ENCODE data around the gene GABRB3. TPM values are rescaled to one million over a fixed set of nuclear protein-coding genes. Genes with fewer than 3 reads are reported as not detected.

GABRB3 gene
- polyA plus RNA-seq, 2 of the 4 experiments (the other 2 are of a cell fraction) = 81.9 to 129 TPM

- H3K4me3 ChIP-seq = peak overlapping the region; percentile 84
- H3K9me3 ChIP-seq = no peaks in the 10 kb centered on the region
- no peak for TF ChIP-seq CBX2 (IDR thresholded peaks at IDR 0.05; ENCODE audit: borderline replicate concordance, low read depth)
- no peak for TF ChIP-seq MYC (IDR thresholded peaks at IDR 0.05; ENCODE audit: borderline replicate concordance, low read length)
- no peak for TF ChIP-seq FOSB (CRISPR knock-in tag; IDR thresholded peaks at IDR 0.05)
- no peak for TF ChIP-seq HMGXB4 (CRISPR knock-in tag; IDR thresholded peaks at IDR 0.05; ENCODE audit: borderline replicate concordance)
- TF ChIP-seq POLR2A (IDR thresholded peaks at IDR 0.05; ENCODE audit: low read length) = peak; percentile 48
- peak; percentile 51; the same call in 1 of the 2 replicates for TF ChIP-seq MAX (IDR thresholded peaks at IDR 0.05)
- no peak for TF ChIP-seq CEBPB (IDR thresholded peaks at IDR 0.05)
- no peak for TF ChIP-seq ELK1 (IDR thresholded peaks at IDR 0.05; ENCODE audit: low read depth, low read length)
- no peak for TF ChIP-seq NR3C1 (IDR thresholded peaks at IDR 0.05)
- TF ChIP-seq RNF2 (IDR thresholded peaks at IDR 0.05; ENCODE audit: borderline replicate concordance, low read depth) = no peak
- TF ChIP-seq HOXA7 (CRISPR knock-in tag; IDR thresholded peaks at IDR 0.05) = no peak
- no peak for TF ChIP-seq USF2 (IDR thresholded peaks at IDR 0.05)
- no peak for TF ChIP-seq HOXB5 (CRISPR knock-in tag; IDR thresholded peaks at IDR 0.05)
- TF ChIP-seq KDM5A (IDR thresholded peaks at IDR 0.05) = no peak
- TF ChIP-seq RAD21 (conservative IDR thresholded peaks at IDR 0.05 in 1 of 2, IDR thresholded peaks at IDR 0.05 in 1 of 2) = no peak
- no peak for TF ChIP-seq CTCF (IDR thresholded peaks at IDR 0.05)
- no peak for TF ChIP-seq HEYL (CRISPR knock-in tag; IDR thresholded peaks at IDR 0.05)
- no peak for TF ChIP-seq ZNF302 (CRISPR knock-in tag; IDR thresholded peaks at IDR 0.05)
- no peak; the same call in 1 of the 2 replicates for TF ChIP-seq BHLHE40 (IDR thresholded peaks at IDR 0.05; ENCODE audit: low read depth, low read length)
- TF ChIP-seq TFCP2L1 (CRISPR knock-in tag; IDR thresholded peaks at IDR 0.05) = no peak
- TF ChIP-seq ATOH8 (CRISPR knock-in tag; IDR thresholded peaks at IDR 0.05; ENCODE audit: low read depth) = no peak
- no peak for TF ChIP-seq GATA3 (IDR thresholded peaks at IDR 0.05; ENCODE audit: borderline replicate concordance)
- TF ChIP-seq NPAS2 (CRISPR knock-in tag; IDR thresholded peaks at IDR 0.05; ENCODE audit: borderline replicate concordance) = no peak
- TF ChIP-seq EP300 (IDR thresholded peaks at IDR 0.05) = no peak
- no peak for TF ChIP-seq TP53 (CRISPR knock-in tag; IDR thresholded peaks at IDR 0.05)
- no peak for TF ChIP-seq RARB (CRISPR knock-in tag; IDR thresholded peaks at IDR 0.05)
- TF ChIP-seq JUN (IDR thresholded peaks at IDR 0.05) = peak in 1 of 2 experiments; percentile 73; a peak in 2 of 5 replicates
- TF ChIP-seq JUNB (IDR thresholded peaks at IDR 0.05) = no peak
- peak; percentile 56; the same call in 1 of the 3 replicates for TF ChIP-seq BCL3 (IDR thresholded peaks at IDR 0.05)
- under 1% methylated on average over 11 of the region's 102 CpGs for WGBS (ENCODE audit: missing lambda C conversion rate)
- peak; percentile 47 to 72 for DNase-seq (ENCODE audit: low read depth in 1 of 2, low spot score in 1 of 2)
- H3K4me2 ChIP-seq = peak overlapping the region; percentile 78
- H3K27ac ChIP-seq = peak overlapping the region; percentile 83 to 97
- ChIA-PET POLR2A (interaction anchor here (2.3 kb wide), 1 partner anchor 144 kb away, joined by 5 read pairs; no protein-coding TSS in a partner anchor), CTCF (interaction anchor here (1.2 kb wide), 1 partner anchor 144 kb away, joined by 3 read pairs; no protein-coding TSS in a partner anchor)
- H3K4me1 ChIP-seq = peaks cover 22% of the 10 kb centered on the region; the same call in 2 of the 3 replicates
- peak; percentile 77 for ATAC-seq
- FAIRE-seq = no peak
Measured at GRCh38 chr15:26773067-26773877, 406 bp upstream of the GABRB3 start.
